Hair follicle dermal papilla cell (primary cell): ENCODE data around the gene FBXO46. TPM values are rescaled to one million over a fixed set of nuclear protein-coding genes. Genes with fewer than 3 reads are reported as not detected.
A peak's percentile ranks its signal among the peaks of the same experiment; 100 is the strongest.

ENCODE experiments used
- small RNA-seq: library from RNA; depleted of rRNA; stranded (forward); fragments of <200 nt; gene quantifications from one replicate; pipeline ENCODE3, GENCODE V24; 2012
- total RNA-seq: library from RNA; depleted of rRNA; stranded (reverse); fragments of >200 nt; gene quantifications from 2 replicates; pipeline ENCODE4 v1.2.3, GENCODE V29; 2012

FBXO46 gene
- 8.8 and 9.7 TPM in 2 replicates for total RNA-seq

DNA sequence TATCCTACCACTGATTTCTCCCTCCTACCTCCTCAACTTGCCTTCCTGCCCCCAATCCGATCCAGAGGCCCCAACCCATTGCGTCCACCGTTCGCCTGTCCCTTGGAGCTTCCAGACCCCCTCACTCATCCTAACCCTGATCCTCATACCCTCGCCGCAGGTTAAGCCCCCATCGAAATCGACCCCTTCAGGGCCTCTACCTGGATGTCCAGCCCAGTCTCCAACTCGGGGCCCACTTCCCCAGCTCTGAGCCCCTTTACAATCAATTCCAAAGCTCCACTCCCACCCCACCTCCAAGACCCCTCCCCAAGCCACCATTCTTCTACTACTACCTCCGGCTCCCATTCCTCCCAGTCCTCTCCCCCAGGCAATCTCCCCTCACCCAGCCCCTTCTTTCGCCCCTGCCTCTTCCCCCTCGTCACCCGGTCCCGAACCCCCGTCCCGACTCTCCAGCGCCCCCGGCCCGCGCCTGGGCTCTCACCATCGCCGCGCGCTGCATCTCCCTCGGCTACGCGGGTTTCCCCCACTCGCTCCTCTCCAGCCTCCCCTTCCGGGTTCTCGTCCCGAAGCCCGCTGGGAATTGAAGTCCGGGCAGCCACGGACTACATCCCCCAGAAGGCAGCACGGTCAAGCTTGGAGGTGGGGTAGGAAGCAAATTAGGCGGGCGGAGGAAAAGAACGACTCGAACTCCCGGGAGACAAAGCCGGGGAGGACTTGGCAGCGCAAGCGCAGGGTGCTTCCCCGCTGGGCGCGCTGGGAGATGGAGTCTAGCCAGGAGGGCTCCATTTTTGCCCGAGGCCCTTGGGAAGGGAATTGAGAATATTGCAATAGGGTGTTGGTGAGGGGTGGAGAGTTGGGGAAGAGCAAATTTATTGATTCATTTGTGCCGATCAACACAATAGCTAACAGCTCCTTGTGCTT is at the start of gene FBXO46:
TSS of gene FBXO46 (minus strand) at position 529 of the 921 bp plus-strand sequence. CDS start 17,401 bp downstream, outside the sequence.

GRCh38 chr19:45768984-45769782 is 38.5 kb upstream of the FBXO46 start, which contains the start of gene SIX5:
TSS of gene SIX5 (minus strand) at chr19:45769252. CDS start at chr19:45768844, 408 bp downstream.

DNA sequence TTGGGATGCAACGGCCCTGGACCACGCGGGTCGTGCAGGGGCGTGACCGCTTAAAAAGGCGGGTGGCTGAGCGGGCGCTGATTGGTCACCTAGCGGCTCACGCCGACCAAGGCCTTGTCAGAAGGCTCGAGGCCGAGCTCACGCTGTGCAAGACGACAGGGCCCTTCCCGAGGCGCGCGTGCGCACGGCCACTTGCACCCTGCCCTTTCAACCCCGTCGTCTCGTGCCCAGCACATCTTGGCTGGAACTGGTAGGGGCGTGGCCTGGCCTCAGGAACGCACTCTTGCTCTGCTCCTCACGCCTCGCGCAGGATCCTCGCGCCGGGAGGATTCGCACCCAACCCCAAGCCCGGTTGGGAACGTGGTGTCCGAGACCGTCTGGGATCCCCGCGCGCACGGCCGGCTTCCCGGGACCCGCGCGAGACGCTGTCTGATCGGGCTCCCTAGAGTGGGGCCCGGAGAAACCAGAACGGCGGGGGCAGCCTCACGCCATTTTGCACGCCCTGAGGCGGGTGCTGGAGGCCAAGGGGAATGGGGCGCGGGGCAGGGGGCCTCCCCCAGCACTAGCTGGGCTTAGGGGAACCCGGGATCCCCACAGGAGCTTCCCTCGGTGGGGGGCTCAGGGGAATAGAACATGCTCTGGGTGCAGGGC is 2.6 kb upstream of the FBXO46 start, which contains the start of gene MEIOSIN:
TSS of gene MEIOSIN (plus strand) at position 280 of the 651 bp plus-strand sequence. CDS start 1,938 bp downstream, outside the sequence.

GRCh38 chr19:45692187-45693105 is 38.2 kb downstream of the FBXO46 start, which contains the start of gene QPCTL:
TSS of gene QPCTL (plus strand) at chr19:45692666. CDS start at chr19:45692704, 38 bp downstream.

GRCh38 chr19:45691516-45692186 is 39.0 kb downstream of the FBXO46 start, which contains the start of gene SNRPD2:
TSS of gene SNRPD2 (minus strand) at chr19:45691953. CDS start at chr19:45691888, 65 bp downstream.

GRCh38 chr19:45667620-45668341 is 62.9 kb downstream of the FBXO46 start, which contains the start of gene GIPR:
TSS of gene GIPR (plus strand) at chr19:45668221. CDS start at chr19:45669521, 1,300 bp downstream.

Small RNA genes lying within 50 kb of the gene (small RNA-seq; reads per million reads assigned to genes)
- 3.7 reads per million, percentile 70 among the genes with 10 or more reads in this experiment for gene MIR642A

Other genes starting within 250 kb of the FBXO46 start
- gene RTN2, start 233.8 kb downstream of the FBXO46 start, total RNA-seq = 11.0 and 16.0 TPM in 2 replicates
- gene PPM1N, start 232.5 kb downstream of the FBXO46 start, total RNA-seq = 0.61 and 1.8 TPM in 2 replicates
- gene VASP, start 223.4 kb downstream of the FBXO46 start, total RNA-seq = 116 and 135 TPM in 2 replicates
- gene OPA3, start 146.1 kb downstream of the FBXO46 start, total RNA-seq = 12.0 and 16.3 TPM in 2 replicates
- not detected in 2 replicates for gene GPR4, start 128.7 kb downstream of the FBXO46 start, total RNA-seq
- 25.2 and 27.0 TPM in 2 replicates for gene EML2, start 91.5 kb downstream of the FBXO46 start, total RNA-seq
- 0.49 TPM in 1 of 2 replicates, not detected in the other for gene GIPR, start 62.7 kb downstream of the FBXO46 start, total RNA-seq
- 116 and 182 TPM in 2 replicates for gene SNRPD2, start 38.9 kb downstream of the FBXO46 start, total RNA-seq
- gene QPCTL, start 38.2 kb downstream of the FBXO46 start, total RNA-seq = 21.7 and 23.0 TPM in 2 replicates
- gene MEIOSIN, start 2.5 kb upstream of the FBXO46 start, total RNA-seq = not detected in 2 replicates
- gene SIX5, start 38.4 kb upstream of the FBXO46 start, total RNA-seq = 15.3 and 17.2 TPM in 2 replicates
- gene DMPK, start 51.6 kb upstream of the FBXO46 start, total RNA-seq = 115 and 129 TPM in 2 replicates
- gene DMWD, start 61.9 kb upstream of the FBXO46 start, total RNA-seq = 67.4 and 90.9 TPM in 2 replicates
- 0.16 and 0.24 TPM in 2 replicates for gene RSPH6A, start 84.4 kb upstream of the FBXO46 start, total RNA-seq
- 42.0 and 44.0 TPM in 2 replicates for gene SYMPK, start 132.3 kb upstream of the FBXO46 start, total RNA-seq
- not detected in 2 replicates for gene FOXA3, start 133.4 kb upstream of the FBXO46 start, total RNA-seq
- 41.0 and 44.3 TPM in 2 replicates for gene IRF2BP1, start 155.2 kb upstream of the FBXO46 start, total RNA-seq
- gene MYPOP, start 171.7 kb upstream of the FBXO46 start, total RNA-seq = 1.6 and 2.4 TPM in 2 replicates
- not detected in 2 replicates for gene NANOS2, start 183.9 kb upstream of the FBXO46 start, total RNA-seq
- not detected in 2 replicates for gene NOVA2, start 243.0 kb upstream of the FBXO46 start, total RNA-seq